Stimulated activated CD4-positive, alpha-beta T cell treated with anti-CD3 and anti-CD28 coated beads, Interleukin-4, amount 100 ng/mL, for 48 hours (primary cell): ENCODE results near the gene ARHGAP35.
"Not testable (repeated sequence)": the region's sequence is repeated elsewhere in the genome, so short reads cannot be mapped to it uniquely, and the experiment has no call there.

Experiments used
- DNase-seq, 2 donors: peaks; one replicate each; pipeline ENCODE4 v3.0.0-alpha.2; 2020; ENCODE audit warnings: low read depth in 2 of 2

ARHGAP35 gene

GRCh38 chr19:46842791-46843190 is 18.0 kb upstream of the ARHGAP35 start:
- DNase-seq: no peak

GRCh38 chr19:46844067-46844489 is 16.7 kb upstream of the ARHGAP35 start:
- no peak for DNase-seq

GRCh38 chr19:46845959-46846459 is 14.8 kb upstream of the ARHGAP35 start:
- DNase-seq: no peak

GRCh38 chr19:46847528-46847927 is 13.3 kb upstream of the ARHGAP35 start:
- no peak for DNase-seq

- DNase-seq: no peak
Observed at GRCh38 chr19:46848389-46848788, 12.4 kb upstream of the ARHGAP35 start.

GRCh38 chr19:46849610-46850009 is 11.2 kb upstream of the ARHGAP35 start:
- no peak for DNase-seq

- peak; percentile 83 to 89 for DNase-seq
Observed at GRCh38 chr19:46850228-46851203, 10.3 kb upstream of the ARHGAP35 start, which contains the start of gene AP2S1. Gene AP2S1 (minus strand): TSS chr19:46850846. CDS start chr19:46850766, 80 bp downstream.

GRCh38 chr19:46852830-46853229 is 8.0 kb upstream of the ARHGAP35 start:
- no peak for DNase-seq

- DNase-seq: not testable (repeated sequence)
Observed at GRCh38 chr19:46854698-46855097, 6.1 kb upstream of the ARHGAP35 start.

- DNase-seq: peak; percentile 84 to 91
Observed at GRCh38 chr19:46856062-46857022, 4.5 kb upstream of the ARHGAP35 start.

GRCh38 chr19:46859637-46860124 is 1.1 kb upstream of the ARHGAP35 start:
- DNase-seq: no peak

GRCh38 chr19:46860125-46860845 is 512 bp upstream of the ARHGAP35 start:
- peak; percentile 94 to 98 for DNase-seq

GRCh38 chr19:46861691-46862502 is 1.1 kb downstream of the ARHGAP35 start:
- DNase-seq: no peak

GRCh38 chr19:46862503-46862834 is 1.7 kb downstream of the ARHGAP35 start:
- no peak for DNase-seq

- no peak for DNase-seq
Observed at GRCh38 chr19:46862974-46863632, 2.3 kb downstream of the ARHGAP35 start.

GRCh38 chr19:46863818-46864629 is 3.2 kb downstream of the ARHGAP35 start:
- no peak for DNase-seq

- DNase-seq: no peak
Observed at GRCh38 chr19:46866407-46867136, 5.8 kb downstream of the ARHGAP35 start.

GRCh38 chr19:46867170-46867569 is 6.4 kb downstream of the ARHGAP35 start:
- no peak for DNase-seq
